SK-N-SH treated with all-trans-retinoic acid at 6 μM for 48 hours (cell line): ENCODE results near the gene NUP205.

Source experiments
- CREB5 ChIP-seq: fragments of 250-450 bp; sonication (Bioruptor Pico); IDR thresholded peaks from 2 replicates; pipeline ENCODE4 v1.5.1; 2020; ENCODE audit warnings: low read depth, mild to moderate bottlenecking, moderate library complexity
- GLIS3 ChIP-seq: fragments of 250-450 bp; sonication (Bioruptor Pico); IDR thresholded peaks from 2 replicates; pipeline ENCODE4 v1.5.0; 2020; ENCODE audit warnings: mild to moderate bottlenecking, moderate library complexity
- TSHZ2 ChIP-seq: fragments of 250-450 bp; sonication (Bioruptor Pico); IDR thresholded peaks from 2 replicates; pipeline ENCODE4 v1.5.0; 2020; ENCODE audit warnings: mild to moderate bottlenecking, moderate library complexity
- ZFP30 ChIP-seq: fragments of 450-650 bp; formaldehyde crosslinking; IDR thresholded peaks from 2 replicates; pipeline ENCODE4 v1.5.0; 2022; ENCODE audit warnings: mild to moderate bottlenecking, moderate library complexity

GRCh38 chr7:135578569-135578968 is 20.9 kb downstream of the NUP205 start:
- TF ChIP-seq ZFP30: no peak
- TF ChIP-seq GLIS3 (CRISPR knock-in tag): no peak
- TF ChIP-seq TSHZ2 (CRISPR knock-in tag): no peak
- TF ChIP-seq CREB5 (CRISPR knock-in tag): no peak
